A549 (cell line): ENCODE measurements around the gene PDZD2.

Experiments
- EP300 ChIP-seq, 2 experiments: fragments of >200 bp; sonication (Bioruptor Twin); formaldehyde crosslinking; IDR thresholded peaks; 2 replicates in 1 of 2; 3 replicates in 1 of 2; pipeline ENCODE4 v1.6.1; 2016 to 2017
- HOXA7 ChIP-seq: fragments of 250-450 bp; sonication (Bioruptor Pico); IDR thresholded peaks from 2 replicates; pipeline ENCODE4 v1.5.0; 2020; ENCODE audit warnings: mild to moderate bottlenecking, moderate library complexity
- MAZ ChIP-seq: fragments of 150-350 bp; IDR thresholded peaks from 2 replicates; pipeline ENCODE4 v1.6.1; 2014; ENCODE audit warnings: antibody characterized with exemption, low read depth, low read length, borderline replicate concordance
- POLR2AphosphoS2 ChIP-seq: conservative IDR thresholded peaks from 2 replicates; pipeline ENCODE4 v1.6.1; 2012; ENCODE audit warnings: low read length, improper control_type of control experiment, inconsistent platforms
- TF ChIP-seq, protein P1 (sequence below): fragments of 200-600 bp; sonication (generic); IDR thresholded peaks from 2 replicates; pipeline ENCODE4 v1.6.1; 2016; ENCODE audit warnings: antibody characterized with exemption, mild to moderate bottlenecking, moderate library complexity
- TF ChIP-seq, protein P2 (sequence below): fragments of >200 bp; sonication (Bioruptor Twin); formaldehyde crosslinking; IDR thresholded peaks from 3 replicates; pipeline ENCODE4 v1.5.1; 2016
- TF ChIP-seq, protein P3 (sequence below): IDR thresholded peaks from 2 replicates; pipeline ENCODE4 v1.6.1; 2012; ENCODE audit warnings: low read depth, borderline replicate concordance

DNA sequence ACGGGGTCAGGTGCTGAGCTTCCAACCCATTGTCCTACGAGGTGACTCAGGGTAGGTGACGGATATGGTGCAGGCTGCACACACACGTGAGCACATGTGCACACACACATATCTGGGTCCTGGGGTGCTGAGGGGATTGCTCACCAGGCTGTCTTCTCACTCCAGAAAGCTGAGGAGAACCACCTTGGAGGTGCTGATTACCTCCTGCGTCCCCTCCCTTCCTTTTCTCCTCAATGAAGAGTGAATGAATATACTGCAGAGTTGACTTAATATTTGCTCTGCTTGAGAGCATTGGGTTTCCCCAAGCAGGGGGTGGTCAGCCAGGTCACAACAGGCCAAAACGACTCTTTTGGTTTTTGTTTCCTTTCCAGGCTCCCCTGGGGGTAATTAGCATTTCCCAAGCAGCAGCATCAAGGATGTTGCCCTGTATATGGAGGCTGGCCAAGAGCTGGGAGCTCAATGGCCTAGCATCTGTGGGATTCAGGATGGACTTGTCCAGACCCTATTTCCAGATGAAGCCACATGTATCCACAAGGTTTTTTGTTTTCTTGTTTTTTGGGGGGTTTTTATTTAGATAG is 49.7 kb downstream of the PDZD2 start:
- TF ChIP-seq, protein P1, sequence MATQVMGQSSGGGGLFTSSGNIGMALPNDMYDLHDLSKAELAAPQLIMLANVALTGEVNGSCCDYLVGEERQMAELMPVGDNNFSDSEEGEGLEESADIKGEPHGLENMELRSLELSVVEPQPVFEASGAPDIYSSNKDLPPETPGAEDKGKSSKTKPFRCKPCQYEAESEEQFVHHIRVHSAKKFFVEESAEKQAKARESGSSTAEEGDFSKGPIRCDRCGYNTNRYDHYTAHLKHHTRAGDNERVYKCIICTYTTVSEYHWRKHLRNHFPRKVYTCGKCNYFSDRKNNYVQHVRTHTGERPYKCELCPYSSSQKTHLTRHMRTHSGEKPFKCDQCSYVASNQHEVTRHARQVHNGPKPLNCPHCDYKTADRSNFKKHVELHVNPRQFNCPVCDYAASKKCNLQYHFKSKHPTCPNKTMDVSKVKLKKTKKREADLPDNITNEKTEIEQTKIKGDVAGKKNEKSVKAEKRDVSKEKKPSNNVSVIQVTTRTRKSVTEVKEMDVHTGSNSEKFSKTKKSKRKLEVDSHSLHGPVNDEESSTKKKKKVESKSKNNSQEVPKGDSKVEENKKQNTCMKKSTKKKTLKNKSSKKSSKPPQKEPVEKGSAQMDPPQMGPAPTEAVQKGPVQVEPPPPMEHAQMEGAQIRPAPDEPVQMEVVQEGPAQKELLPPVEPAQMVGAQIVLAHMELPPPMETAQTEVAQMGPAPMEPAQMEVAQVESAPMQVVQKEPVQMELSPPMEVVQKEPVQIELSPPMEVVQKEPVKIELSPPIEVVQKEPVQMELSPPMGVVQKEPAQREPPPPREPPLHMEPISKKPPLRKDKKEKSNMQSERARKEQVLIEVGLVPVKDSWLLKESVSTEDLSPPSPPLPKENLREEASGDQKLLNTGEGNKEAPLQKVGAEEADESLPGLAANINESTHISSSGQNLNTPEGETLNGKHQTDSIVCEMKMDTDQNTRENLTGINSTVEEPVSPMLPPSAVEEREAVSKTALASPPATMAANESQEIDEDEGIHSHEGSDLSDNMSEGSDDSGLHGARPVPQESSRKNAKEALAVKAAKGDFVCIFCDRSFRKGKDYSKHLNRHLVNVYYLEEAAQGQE = no peak
- TF ChIP-seq, protein P2, sequence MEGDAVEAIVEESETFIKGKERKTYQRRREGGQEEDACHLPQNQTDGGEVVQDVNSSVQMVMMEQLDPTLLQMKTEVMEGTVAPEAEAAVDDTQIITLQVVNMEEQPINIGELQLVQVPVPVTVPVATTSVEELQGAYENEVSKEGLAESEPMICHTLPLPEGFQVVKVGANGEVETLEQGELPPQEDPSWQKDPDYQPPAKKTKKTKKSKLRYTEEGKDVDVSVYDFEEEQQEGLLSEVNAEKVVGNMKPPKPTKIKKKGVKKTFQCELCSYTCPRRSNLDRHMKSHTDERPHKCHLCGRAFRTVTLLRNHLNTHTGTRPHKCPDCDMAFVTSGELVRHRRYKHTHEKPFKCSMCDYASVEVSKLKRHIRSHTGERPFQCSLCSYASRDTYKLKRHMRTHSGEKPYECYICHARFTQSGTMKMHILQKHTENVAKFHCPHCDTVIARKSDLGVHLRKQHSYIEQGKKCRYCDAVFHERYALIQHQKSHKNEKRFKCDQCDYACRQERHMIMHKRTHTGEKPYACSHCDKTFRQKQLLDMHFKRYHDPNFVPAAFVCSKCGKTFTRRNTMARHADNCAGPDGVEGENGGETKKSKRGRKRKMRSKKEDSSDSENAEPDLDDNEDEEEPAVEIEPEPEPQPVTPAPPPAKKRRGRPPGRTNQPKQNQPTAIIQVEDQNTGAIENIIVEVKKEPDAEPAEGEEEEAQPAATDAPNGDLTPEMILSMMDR = no peak
- TF ChIP-seq MAZ = no peak
- no peak for TF ChIP-seq POLR2AphosphoS2
- TF ChIP-seq EP300 (IDR thresholded peaks at IDR 0.05) = no peak
- TF ChIP-seq HOXA7 (CRISPR knock-in tag) = no peak
- TF ChIP-seq, protein P3, sequence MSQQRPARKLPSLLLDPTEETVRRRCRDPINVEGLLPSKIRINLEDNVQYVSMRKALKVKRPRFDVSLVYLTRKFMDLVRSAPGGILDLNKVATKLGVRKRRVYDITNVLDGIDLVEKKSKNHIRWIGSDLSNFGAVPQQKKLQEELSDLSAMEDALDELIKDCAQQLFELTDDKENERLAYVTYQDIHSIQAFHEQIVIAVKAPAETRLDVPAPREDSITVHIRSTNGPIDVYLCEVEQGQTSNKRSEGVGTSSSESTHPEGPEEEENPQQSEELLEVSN = no peak
